ENCODE data around the gene C16orf90.

Gene C16orf90

DNA sequence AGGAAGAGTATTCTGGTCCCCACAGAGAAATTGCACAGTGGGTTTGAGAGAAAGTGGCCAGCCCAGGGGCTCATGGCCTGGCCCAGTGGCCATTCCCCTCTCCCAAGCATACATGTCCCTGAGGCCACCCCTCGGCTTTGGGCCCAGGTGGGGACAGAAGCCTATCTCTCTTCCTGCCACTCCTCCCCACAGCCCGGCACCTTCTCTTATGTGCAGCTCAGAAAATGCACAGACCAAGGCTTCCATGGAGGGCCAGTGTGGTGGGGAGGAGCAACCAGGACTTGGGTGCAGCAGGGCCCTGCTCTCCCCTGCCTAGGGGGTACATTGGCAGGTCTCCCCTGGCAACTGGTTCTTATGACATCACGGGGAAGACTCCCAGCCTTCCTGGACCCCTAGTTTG lies at the start of gene C16orf90:
Gene C16orf90, minus strand, starts transcription at position 314 of the 400 bp plus-strand sequence. Its CDS starts 68 bp downstream, at position 246.
- DNase-seq, result no peak

GRCh38 chr16:3542601-3543373 lies 47.5 kb upstream of the C16orf90 start:
- no peak for DNase-seq

DNA sequence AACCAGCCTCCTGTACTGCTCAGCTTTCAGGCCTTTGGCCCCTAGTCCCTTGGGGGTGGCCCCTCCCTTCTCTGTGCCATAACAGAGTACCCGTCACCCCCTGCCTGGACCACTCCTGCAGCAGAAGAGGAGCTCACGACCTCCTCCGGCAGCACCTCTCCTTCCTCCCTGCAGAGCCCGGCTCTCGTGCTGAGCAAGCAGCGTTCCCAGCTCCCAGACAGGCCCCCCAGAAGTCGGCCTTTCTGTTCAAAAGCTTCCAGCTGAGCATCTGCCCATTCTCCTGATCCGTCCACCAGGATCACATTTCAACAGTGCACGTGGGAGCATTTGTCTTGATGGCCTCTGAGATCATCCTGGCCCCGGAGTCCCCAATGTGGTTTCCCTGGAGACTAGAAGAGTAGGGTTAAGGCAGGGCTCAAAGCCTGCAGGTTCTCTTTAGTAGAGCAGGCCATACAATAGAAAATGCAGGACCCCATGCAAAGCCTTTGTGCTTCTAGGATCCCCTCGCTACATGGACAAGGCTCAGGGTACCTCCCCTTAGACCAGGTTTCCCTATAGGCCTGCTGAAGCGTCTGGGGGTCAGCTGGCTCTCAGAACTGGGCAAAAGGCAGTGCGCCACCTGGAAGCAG lies 46.4 kb upstream of the C16orf90 start:
- DNase-seq, result no peak

DNA sequence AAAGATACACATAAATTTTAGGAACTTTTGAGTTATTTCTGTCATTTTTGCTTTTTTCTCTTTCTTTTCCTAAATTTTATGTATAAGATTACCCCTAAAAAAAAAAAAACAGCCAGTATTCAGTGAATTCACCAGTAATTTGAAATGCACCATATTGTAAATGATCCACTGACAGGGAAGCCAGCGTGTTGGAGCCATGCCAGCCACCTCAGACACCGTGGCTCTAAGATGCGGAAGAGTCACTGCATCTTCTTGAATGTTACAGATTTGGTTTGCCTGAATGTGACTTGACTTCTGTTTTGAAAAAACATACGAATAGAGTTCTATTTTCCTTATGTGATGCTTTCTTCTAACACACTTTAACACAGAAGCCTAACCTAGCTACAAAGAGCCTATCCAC lies 42.9 kb upstream of the C16orf90 start:
- DNase-seq, result no peak

DNA sequence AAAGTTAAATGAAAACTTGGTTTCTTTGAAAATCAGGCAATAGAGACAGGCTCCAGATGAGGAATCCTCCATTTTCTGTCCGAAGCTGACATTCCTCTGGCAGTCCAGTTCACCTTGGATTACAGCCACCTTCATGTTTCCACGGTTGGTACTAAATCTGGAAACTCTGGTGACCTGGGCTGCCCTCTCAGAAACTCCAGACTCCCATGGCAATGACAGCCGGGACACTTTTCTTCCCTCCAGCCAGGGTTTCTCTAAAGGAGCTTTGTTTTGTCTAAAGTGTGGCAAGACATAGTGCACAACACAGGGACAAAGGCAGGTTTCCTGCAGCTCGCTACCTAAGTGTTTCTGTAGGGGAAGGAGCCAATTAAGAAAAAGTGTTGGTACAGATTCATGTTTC lies 41.6 kb upstream of the C16orf90 start:
- no peak for DNase-seq

DNA sequence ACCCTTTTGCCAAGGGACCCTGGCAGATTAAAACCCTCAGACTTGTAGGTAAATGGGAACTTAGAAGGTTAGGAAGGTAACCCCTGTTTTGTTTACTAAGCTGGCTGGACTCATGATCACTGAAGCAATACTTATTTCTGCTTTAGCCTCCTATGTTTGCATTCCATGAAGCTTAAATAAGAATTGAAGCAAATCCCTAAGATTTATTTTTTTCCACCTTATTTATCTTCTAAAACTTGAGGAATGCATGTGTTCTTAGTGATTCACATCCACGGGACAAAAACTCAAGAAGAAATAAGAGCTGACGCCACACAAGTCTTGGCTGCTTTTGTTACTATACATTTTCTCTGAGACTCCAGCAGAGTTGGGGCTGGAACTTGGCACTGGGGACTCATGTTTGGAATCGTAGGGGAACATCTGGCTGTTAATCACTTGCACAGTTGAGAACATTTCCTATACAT lies 41.0 kb upstream of the C16orf90 start:
- DNase-seq, result no peak

DNA sequence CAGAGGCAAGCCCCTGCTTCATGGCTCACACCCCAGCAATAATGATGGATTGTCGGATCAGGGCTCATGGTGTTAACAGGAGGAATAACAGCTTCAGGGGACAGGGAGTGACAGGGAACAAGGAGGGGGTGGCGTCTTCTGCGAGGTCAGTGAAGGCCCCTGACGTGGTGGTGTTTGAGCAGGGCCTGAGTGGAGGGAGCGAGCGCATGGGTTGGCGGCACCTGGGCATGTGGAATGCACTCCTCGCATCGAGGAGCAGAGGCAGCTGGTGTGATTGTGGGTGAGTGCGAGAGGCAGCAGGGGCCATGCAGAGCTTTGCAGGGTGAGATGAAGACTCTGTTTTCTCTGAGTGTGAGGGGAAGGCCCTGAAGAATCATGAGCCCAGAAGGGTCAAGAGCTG lies 38.8 kb upstream of the C16orf90 start:
- DNase-seq, result no peak

DNA sequence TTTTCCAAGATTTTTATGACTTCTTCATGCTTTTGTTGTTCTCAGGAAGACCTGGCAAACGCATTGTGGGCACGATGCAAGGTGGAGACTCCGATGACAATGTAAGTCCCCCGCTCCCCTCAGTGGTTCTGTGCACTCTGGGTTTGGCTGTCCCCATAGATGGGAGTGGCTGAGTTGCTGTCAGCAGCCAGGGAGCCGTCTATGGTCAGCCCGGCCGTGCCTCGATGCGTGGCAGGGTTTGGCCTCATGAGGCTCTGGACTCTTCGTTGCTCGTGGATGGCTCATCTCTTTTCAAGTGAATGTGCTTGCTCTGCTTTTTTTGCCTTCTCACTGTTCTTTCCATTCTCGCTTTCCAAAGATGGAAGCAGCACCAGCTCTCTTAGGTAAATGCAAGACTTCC lies 37.5 kb upstream of the C16orf90 start:
- DNase-seq, result no peak

- no peak for DNase-seq
These were observed 35.2 kb upstream of the C16orf90 start for GRCh38 chr16:3530371-3530914.

DNA sequence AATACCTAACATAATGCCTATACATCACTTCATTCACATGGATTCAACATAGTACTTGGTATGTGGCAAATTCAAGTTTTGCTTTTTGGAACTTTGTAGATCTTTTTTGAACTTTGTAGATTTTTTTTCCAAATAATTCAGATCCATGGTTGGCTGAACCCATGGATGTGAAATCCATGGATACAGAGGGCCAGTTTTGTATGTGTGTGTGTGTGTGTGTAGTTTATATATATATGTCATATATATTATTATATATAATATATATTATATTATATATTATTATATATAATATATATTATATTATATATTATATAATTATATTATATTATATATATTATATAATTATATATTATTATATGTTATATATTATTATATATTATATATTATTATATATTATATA lies 33.9 kb upstream of the C16orf90 start:
- no peak for DNase-seq

GRCh38 chr16:3528406-3528805 lies 33.1 kb upstream of the C16orf90 start:
- no peak for DNase-seq

GRCh38 chr16:3527216-3527829 lies 32.0 kb upstream of the C16orf90 start:
- peak; percentile 2 for DNase-seq

DNA sequence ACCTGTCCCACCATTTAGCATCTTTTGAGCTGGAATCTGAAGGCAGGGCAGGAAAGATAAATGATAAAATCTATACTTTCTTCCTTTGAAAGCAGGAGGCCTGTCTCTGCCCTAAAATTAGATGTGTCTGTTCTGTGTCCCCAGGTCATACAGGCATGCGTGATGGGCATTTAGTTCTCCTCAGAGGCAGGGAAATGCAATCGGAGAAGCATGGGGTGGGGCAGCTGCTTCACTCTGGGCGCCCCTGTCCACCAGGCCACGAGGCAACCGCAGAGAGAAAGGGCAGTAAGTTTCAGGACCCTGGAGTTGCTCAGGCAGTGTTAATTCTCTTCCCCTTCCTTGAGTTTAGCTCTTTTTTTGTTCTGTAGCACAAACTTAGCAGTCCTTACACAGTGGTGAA lies 30.7 kb upstream of the C16orf90 start:
- no peak for DNase-seq

GRCh38 chr16:3523281-3523680 lies 28.0 kb upstream of the C16orf90 start:
- no peak for DNase-seq

- DNase-seq, result no peak
These were observed 25.6 kb upstream of the C16orf90 start for GRCh38 chr16:3520841-3521240.

GRCh38 chr16:3520413-3520812 lies 25.1 kb upstream of the C16orf90 start:
- DNase-seq, result no peak

DNA sequence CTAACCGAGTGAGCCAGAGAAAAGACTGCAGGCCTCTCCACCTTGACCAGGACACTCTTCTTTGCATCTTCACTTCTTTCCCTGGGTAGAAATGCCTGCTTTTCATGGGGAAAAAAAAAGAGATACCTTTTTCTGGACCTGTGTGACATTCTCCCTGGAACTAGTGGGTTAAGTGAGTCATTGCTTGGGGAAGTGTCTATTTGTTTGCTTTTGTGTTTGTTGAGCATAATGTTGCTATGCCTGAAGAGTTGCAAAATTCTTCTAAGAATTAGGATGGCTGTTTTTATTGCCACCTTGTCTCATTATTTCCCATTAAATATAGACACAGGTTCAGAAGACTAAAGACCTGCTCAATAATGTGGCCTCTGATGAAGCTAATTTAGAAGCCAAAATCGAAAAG lies 24.3 kb upstream of the C16orf90 start:
- DNase-seq, result no peak

GRCh38 chr16:3518986-3519348 lies 23.7 kb upstream of the C16orf90 start:
- DNase-seq, result no peak

DNA sequence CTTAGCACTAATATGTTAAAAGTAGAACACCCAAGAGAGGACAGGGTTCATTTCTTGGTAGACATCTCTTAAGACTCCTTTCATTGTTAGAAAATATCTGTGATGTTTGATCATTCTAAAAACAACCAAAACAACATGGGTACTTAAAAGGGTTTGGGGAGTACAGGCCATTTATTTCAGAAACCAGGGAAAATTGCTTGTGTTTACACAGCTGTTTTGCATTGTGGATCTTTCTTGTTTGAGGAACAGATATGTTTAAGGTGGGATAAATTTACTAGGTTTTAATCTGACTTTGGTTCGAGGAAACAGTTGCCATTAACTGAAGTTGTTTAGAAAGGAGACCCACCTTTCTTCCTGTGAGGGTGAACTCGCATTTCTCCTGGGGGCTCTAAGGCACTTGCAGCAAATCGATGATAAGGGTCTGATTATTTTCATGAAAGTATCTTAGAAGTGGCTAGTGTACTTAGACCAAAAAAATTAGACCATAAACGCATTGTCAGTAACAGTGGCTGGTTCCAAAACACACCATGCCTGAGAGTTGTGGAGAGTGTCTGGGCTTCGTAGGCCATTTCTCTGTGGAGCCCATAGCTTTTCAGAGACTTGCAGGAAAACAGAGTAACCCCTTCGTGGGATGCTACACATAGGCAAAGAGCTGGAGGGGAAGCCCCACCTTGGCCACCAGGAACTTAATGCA lies 23.1 kb upstream of the C16orf90 start:
- DNase-seq, result no peak

DNA sequence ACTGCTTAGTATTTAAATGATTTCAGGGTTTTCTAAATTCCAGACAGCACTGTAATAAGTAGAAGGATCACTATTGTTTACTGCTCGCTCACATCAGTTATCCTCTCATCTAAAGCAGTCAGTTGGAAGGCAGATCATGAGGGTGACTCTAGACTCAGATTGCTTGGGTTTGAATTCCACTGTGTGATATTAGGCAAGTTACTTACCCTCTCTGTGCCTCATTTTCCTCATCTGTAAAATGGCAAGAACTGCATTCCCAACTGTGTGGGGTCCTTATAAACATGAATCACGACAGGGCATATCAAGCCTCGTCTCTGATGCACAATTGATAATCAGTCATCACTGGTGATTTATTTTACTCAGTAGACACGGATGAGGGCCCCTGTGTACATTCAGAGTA lies 20.6 kb upstream of the C16orf90 start:
- no peak for DNase-seq

GRCh38 chr16:3514621-3515020 lies 19.3 kb upstream of the C16orf90 start:
- no peak for DNase-seq

- DNase-seq, result no peak
These were observed 18.7 kb upstream of the C16orf90 start for GRCh38 chr16:3513892-3514583.

Measured in NCI-H1694 treated with DMSO at 0.1 percent for 48 hours (cell line).